ENCODE results near the gene GALNT14.

GALNT14 gene

DNA sequence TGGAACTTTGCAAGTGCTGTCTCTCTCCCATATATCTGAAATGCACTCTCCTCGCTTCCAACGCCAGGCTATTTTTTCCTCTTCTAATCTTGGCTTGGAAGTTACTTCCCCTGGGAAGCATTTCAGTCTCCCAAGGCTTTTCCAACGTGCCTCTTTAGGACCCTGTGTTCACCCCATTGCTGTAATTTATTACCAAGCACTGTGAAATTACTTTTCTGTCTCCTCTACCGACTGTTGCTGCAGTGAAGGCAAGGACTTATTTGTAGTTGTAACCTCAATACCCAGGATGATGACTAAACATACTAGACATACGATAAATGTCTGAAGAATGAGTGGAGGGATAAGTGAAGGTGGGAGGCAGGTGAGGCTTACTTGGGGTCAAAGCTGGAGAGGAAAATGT lies 163.7 kb downstream of the GALNT14 start:
- DNase-seq (ENCODE audit: low read depth in 2 of 2) = no peak

DNA sequence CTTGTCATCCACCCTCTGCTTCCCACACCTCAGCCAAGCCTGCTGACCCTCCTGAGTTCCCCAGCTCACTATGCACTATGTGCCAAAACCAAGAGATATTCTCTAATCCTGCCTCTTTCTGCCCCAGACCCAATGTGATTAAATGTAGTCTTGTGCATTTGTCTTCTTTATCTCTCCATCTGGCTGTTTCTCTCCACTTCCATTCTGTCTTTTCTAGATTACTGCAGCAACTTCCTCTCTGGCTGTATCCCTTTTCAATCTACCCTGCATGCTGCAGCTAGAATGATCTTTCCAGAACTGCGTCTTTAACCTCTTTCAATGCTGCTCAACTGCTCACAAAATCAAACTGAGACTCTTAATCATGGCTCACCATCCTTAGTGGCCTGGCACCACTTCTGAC lies 164.1 kb downstream of the GALNT14 start:
- no peak for DNase-seq (ENCODE audit: low read depth in 2 of 2)

DNA sequence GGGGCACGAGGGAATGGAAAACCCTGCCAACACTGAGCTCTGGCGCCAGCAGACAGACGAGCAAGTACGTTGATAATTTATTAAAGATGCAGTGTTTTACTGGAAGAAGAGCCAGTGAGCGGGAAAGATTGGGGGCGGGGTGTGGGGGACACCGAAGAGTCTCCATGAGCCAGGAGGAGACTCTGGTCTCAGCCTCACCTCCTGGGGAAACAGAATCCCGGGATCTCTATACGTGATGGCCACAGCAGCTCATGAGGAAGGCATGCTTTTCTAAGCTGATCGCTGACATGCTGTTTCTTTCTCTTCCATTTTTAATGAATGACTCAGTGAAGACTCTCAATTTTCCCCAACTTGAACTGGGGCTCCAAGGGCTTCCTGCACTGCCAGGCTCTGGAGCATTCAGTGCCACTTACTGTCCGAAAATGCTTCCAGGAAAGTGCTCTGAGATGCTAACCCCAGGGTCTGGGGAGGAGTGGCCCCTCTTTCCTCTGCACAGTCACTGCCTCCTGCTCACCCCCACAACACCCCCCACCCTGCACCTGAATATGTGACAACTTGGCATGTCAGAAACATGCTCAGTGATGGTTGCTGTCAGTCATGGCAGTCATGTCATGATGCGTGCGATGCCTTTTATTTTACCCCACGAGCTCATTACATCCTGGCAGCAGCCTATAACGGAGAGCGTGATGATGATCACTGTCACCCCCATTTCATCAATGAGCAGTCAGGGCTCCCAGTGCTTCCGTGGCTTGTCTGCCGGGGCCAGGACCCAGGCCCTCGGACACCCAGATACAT lies 166.8 kb downstream of the GALNT14 start:
- no peak for DNase-seq (ENCODE audit: low read depth in 2 of 2)

DNA sequence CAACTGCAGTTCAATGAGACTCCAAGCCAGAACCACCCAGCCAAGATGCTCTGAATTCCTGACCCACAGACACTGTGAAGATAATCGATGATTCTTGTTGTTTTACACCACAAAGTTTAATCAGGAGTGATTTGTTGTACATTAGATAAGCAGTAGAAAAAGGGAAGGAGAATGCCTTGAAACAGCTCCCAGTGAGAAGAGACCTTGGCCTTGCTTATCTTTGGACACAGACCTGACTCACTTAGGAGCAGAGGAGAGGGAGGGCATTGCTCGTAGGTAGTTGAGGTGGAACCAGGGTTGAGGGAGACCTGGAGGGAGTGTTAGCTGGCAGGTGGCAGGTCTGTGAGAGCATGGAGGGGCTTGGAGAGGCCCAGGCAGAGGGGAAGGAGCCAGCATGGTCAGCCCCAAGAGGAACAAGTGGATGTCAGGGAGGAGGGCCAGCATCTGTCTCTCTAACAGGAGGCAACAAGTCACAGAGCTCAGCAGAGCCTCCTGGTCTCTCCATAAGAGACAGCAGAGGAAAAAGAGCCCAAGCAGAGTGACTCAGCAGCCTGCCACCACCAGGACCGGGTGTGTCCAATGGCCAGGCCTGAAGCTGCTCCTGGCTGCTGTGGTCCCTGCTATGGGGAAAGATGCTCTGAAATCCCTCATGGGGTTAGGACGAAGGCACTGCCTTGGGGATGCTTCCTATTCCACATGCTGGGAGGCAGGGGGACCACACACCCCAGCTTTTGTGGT lies 169.4 kb downstream of the GALNT14 start:
- no peak for DNase-seq (ENCODE audit: low read depth in 2 of 2)

DNA sequence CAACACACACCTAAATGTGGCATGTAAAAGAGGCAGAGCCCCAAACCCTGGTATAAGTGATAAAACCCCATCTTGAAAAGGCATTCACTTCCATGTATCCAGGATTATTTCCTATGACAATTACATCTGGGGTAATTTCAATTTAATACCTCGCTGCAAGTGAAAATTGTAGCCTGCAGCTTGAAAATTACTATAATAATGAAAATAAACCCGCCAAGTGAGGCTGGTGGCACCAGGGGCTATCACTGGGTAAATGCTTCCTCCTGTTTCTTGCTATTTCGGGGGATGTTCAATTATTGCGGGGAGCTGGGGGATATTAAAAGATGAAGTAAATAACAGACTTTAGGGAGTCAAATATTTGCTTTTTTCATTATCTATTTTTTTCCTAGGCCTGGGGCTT lies 171.5 kb downstream of the GALNT14 start:
- no peak for DNase-seq (ENCODE audit: low read depth in 2 of 2)

DNA sequence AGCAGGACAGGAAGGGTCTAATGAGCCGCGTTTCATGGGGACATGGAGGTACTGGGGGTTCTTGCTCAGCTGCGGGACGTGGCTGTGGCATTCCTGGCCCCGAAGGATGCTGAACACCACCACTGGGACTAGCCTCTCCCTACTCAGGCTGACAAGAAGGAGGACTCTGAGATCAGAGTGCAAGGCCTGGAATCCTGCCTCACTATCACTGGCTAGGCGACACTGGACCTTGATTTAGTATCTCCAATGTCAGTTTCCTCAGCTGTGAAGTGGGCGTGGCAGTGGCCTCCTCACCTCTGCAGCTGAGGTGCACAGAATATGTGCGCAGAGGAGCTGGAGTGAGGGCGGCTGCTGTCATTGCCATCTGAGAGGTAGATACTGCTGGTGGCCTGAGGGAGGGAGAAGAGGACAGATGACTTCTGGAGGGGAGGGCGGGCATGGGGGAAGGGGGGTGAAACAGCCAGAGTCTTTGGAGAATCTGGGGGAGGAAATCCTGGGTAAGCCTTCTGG lies 173.2 kb downstream of the GALNT14 start:
- DNase-seq (ENCODE audit: low read depth in 2 of 2) = no peak

DNA sequence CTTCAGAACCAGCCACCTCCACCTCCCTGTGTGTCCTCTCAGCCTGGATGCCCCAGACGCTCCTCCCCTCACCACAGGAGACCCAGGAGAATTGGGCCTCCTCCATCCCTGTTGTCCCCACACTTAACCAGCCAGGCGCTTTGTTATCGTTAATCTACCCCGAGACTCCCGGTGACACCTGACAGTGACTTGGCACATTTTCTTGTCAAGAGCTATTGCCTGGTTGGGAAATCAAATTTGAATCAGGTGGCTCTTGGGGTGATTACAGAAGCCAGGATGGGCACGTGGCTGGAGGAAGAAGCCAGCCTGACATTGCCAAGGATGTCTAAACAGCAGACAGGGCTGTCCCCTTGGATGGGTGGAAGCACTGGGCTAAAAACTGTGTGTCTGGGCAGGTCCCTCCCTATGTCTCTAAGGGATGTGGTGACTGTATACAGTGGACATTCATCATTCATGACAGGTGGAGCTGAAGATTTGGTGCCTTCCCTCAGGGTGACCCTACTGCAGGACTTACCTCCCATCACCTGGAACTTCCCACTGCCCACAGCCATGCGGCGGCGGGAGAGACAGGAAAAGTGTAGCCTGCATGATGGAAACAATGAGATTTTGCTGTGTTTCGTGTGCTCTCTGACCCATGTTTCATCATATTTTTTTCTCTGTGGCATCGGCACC lies 173.8 kb downstream of the GALNT14 start:
- DNase-seq (ENCODE audit: low read depth in 2 of 2) = no peak

DNA sequence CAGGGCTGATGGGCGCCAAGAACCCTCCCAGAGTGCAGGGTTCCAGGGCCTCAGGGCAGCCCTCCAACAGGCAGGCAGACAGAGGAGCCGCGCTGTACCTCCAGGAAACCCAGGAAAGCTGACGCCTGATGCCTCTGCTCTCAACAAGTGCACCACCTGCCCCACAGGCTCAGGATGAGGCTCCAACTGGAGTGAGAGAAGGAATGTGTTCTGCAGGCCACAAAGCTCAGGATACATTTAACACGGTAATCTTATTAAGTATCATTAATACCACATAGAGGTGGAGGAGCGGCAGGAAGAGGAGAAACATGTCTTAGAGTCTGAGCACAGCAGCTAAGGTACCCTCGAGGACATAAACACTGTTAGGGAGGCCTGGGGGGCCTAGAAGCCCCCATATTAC lies 175.1 kb downstream of the GALNT14 start:
- DNase-seq (ENCODE audit: low read depth in 2 of 2) = no peak

DNA sequence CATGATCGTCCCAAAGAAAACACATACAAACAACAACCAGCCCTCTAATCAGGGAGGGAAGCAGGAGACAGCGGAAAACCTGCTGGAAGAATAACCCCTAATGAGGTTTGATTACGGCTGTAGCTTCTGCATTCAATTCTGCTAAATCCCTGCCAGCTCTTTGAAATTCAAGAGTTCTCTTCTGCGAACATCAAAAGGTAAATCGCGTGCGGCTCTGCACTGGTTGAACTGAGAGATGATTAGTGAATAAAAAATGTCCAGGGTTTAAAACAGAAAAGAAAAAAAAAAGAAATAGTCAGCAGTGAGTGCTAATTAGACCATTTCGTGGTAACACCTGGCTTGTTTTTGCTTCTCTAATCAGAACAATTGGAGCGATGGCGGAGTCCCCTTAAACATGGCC lies 178.0 kb downstream of the GALNT14 start:
- DNase-seq (ENCODE audit: low read depth in 2 of 2) = no peak

DNA sequence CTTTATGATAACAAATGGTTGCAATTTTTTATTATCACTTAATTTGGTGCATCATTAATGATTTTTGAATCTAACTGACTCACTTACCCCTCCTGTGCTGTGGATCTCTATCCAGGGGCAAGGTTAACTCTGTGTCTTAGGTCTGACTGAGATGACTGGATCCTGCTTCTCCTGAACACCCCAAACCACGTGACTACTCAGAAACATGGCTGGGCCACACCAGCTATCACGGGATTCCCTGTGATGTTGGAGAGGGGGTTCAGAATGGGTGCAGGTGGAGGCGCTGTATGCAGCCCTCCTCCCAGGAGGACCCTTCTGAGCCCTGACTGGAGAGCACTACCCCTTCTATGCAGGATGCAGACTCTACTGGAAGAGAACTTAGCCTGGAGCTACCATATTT lies 178.6 kb downstream of the GALNT14 start:
- no peak for DNase-seq (ENCODE audit: low read depth in 2 of 2)

DNA sequence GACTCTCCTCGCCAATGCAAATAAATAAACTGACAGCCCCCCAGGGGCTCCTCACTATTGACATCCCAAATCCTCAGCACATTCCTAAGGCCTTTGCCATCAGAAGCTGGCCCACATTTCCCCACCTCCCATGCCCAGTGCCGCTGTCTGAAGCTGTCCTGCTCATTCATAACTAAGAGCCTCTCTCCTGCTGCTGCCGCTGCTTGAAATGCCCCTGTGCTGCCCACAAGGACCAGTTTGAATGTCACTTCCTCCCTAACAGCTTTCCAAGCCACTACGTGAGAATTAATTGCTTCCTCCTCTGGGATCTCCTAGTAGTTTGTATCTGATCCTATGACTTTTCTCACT lies 179.3 kb downstream of the GALNT14 start:
- no peak for DNase-seq (ENCODE audit: low read depth in 2 of 2)

DNA sequence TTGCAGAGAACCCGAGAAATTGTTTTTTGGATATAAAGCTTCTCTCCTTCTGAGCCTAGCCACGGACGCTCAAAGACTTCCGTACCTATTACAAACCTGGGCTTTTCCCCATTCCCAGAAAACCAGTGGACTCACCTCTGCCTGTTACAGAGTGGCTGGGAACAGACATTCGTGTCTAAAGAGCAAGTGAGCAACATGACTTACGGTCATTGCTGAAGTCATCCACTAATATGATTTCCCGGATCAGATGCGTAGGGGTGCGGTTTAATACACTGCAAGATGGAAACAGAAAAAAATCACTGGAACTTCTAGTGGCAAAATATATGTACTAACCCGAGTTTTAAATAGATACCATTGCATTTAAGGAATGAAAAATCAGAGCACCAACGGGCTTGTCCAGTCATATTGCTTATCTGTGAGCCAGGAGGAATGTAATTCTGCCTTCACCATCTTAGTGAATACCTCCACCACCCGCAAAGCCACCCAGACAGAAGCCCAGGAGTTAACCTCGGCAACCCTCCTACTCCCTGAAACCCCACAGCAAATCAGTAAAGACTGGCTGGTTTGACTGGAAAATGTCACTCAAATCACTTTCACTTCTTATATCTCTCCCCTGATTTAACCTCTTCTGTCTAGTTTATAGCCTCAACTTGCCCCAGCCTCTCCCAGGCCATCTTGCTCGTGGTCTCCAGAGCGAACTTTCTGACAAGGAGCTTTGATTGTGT lies 179.9 kb downstream of the GALNT14 start:
- DNase-seq (ENCODE audit: low read depth in 2 of 2) = no peak

DNA sequence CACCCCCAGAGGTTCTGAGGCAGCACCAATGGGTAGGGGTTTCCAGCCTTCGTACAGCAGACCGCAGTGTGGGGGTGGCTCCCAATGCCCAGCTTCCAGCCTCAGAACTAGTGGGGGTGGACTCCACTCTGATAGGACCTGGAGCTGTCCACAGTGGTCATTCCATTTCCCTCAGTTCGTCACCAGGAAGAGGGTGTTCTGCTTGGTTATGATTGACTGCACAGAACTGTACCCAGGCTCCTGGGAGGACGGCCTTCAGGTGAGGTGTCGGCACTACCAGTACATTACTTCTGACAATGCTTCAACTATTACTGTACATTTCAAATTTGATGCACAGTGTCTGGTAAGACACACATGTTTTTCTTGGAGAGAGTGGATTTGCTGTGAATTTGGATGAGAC lies 180.6 kb downstream of the GALNT14 start:
- no peak for DNase-seq (ENCODE audit: low read depth in 2 of 2)

DNA sequence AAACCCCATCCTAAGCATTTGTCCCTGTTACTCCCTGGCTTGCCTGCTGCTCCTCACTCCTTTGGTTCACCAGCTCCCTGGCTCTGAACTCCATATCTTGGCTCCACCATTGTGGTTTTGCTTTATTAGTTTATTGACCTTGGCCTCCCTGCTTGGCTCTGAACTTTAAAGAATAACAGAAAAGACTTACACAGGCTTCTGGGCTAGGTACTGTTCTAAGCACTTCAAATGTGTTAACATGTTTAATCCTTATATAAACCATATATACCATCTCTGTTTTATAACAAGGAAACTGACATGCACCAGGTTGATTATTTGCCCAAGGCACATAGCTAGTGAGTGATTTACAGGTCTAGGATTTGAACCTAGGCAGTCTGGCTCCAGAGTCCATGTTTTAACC lies 181.2 kb downstream of the GALNT14 start:
- DNase-seq (ENCODE audit: low read depth in 2 of 2) = no peak

DNA sequence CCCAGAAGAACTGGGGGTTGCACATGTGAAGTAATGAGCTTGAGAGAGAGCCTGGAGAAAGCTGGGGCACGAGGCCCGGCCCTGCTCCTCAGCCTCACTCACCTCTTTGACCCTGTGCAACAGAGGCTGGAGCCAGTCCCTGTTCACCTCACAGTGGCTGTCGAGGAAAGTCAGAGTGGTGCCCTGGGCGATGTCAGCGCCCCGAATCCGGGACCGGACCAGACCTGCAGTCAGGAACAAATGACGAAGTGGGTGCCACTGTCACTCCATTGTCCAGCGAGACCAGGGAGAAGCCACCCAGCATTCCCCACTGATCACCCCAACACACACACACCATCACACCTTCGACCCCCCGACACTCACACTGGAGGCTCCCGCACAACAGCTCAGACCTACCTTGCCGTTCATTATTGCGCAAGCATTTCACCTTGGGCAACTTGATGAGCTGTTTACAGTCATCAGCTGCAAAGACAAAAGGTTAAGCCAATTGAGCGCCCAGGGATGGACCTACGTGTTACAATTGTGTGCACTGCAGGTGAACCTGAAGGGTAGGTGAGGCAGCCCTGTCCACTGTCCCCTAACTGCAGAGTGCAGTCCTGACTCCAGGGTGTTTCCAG lies 182.6 kb downstream of the GALNT14 start:
- no peak for DNase-seq (ENCODE audit: low read depth in 2 of 2)

DNA sequence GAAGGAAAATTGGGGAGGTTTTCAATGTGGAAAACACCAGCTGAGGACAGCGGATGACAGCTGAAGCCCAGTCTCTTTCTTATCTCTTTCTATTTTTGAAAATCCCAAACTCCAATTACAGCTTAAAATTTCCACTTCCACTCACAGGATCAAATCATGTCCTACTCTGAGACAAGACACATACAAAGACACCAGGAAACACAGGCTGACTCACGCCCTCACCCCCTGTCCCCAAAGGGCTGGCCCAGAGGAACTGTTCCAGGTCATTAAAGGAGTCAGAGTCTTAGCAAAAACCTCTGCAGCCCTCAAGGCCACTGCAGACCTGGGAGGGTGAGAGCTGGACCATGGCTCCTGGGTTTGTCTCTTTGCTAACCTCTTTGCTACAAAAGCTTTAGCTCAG lies 187.9 kb downstream of the GALNT14 start:
- no peak for DNase-seq (ENCODE audit: low read depth in 2 of 2)

DNA sequence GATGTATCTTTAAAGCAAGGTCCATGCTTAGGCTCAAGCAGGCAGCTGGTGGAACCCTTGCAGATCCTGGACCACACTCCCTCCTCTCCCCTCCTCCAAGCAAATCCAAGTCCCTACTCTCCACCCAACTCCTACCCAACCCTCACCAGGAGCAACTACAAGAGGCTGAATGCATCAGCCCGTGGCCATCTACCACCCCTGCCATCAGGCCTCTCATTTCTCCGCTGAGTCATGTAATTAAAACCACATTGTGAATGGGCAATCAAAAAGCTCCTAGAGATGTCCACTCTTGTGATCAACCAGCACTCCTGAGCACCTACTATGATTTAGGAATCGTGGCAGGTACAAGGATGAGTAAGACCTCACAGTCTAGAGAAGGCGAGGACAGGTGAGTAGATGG lies 188.8 kb downstream of the GALNT14 start:
- DNase-seq (ENCODE audit: low read depth in 2 of 2) = no peak

DNA sequence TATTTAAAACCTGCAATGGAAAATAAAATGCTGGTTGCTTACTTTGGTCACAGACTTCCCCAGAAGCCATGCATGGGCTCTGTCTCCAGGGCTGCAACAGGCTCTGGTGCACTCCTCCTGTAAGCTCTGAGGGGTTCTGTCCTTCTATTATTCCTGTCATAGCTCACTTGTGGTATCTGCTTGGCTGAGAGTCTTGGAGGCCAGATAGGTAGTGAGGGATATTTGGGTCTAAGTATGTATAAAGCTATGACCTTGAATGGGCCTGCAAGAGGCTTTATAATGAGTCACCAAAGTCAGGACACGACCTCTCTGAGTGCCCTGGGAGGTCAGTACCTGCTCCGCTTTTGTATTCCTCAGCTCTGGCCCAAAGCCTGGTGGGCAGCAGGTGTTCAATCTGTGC lies 189.4 kb downstream of the GALNT14 start:
- no peak for DNase-seq (ENCODE audit: low read depth in 2 of 2)

DNA sequence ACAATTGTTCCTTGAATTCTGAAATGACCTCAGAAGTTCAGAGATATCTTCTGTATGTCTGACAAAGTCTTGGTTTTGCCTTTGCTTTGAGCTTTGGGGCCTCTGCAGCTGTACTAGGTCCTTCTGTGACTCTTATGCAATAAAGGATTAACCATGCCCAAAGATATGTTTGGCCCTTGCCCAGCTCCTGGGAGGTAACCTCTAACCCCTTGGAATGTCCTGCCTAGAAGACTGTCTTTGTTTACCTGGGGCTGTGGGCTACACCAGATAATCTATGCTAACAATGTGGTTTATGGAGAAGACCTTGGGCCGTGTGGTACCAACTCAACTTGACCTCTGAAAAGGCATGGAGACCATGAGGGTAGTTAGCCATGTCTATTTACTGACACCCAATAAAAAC lies 190.1 kb downstream of the GALNT14 start:
- DNase-seq (ENCODE audit: low read depth in 2 of 2) = no peak

DNA sequence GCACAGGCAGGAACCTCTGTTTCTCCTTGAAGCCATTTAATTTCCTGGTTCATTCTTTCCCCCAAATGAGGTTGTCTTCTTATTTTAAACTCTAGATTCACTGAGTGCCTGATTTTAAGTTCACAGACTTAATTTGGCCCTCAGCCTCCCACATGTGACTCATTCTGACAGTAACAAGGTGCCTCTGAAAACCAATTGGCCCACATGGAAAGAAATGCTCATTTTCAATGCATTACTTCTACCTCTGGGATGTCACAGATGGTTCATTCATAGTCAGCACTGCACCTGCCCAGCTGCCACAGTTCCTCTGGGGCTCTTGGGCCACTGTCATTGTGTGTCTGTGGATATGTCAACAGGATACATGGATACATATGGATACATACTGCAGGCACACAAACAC lies 190.6 kb downstream of the GALNT14 start:
- DNase-seq (ENCODE audit: low read depth in 2 of 2) = no peak

DNA sequence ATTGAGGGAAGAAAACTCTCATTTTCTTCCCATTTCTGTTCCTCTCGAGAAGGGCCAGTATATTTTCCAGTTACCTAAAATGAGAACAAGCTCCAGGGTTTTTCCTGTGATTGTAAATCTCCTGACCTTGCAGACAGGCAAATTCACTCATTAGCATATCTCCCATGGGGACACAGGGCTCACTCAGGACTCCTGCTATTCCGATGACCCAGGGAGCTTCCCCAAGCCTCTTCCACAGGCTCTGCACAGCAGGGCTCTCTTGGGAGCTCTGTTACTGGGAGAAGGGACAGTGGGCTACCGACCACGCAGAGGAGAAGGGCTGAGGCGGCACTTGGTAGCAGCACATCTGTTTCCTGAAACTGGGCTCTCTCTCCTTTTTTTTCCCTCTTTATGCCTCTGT lies 195.8 kb downstream of the GALNT14 start:
- no peak for DNase-seq (ENCODE audit: low read depth in 2 of 2)

DNA sequence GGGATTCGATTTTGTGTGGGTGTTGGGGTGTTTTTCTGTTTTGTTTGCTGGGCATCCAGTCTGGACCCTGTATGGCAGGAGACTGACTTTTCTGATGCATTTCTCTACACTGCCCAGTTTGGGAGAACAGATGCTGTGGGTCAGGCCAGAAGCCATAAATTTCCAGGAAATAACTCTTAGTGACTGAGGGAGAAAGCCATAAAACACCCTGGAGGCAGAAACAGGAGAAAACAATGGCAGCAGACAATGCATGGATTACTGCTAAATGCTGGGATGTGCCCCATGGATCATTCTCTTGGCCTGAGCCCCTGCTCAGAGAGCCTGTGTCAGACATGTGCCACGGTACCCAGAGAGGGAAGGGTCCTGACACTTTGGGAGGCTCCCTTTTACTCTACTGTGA lies 197.4 kb downstream of the GALNT14 start:
- no peak for DNase-seq (ENCODE audit: low read depth in 2 of 2)
